Suppressor macrophage treated with lipopolysaccharide for 1 hour (primary cell): ENCODE data around the gene ZDHHC17.
A peak's percentile ranks its signal among the peaks of the same experiment; 100 is the strongest.

ENCODE experiments used
- DNase-seq, 3 donors: peaks; one replicate each; pipeline ENCODE4 v3.0.0-alpha.2; 2020 to 2022

Gene ZDHHC17

GRCh38 chr12:76878899-76879709, 115.2 kb downstream of the ZDHHC17 start, which contains the start of gene CSRP2:
TSS of gene CSRP2 (minus strand) at chr12:76879019. CDS start at chr12:76866260, 12,759 bp downstream.
- DNase-seq: peak; percentile 84 to 93 (median 92)

- no peak for DNase-seq
These were observed 116.0 kb downstream of the ZDHHC17 start for GRCh38 chr12:76879710-76880518.

GRCh38 chr12:76880519-76881023, 116.7 kb downstream of the ZDHHC17 start:
- no peak for DNase-seq

- DNase-seq: no peak
These were observed 117.2 kb downstream of the ZDHHC17 start for GRCh38 chr12:76881142-76881541.

- DNase-seq: no peak
These were observed 118.5 kb downstream of the ZDHHC17 start for GRCh38 chr12:76882367-76882766.

GRCh38 chr12:76883151-76883550, 119.2 kb downstream of the ZDHHC17 start:
- no peak for DNase-seq

- DNase-seq: no peak
These were observed 119.9 kb downstream of the ZDHHC17 start for GRCh38 chr12:76883811-76884210.

GRCh38 chr12:76888775-76889174, 124.9 kb downstream of the ZDHHC17 start:
- DNase-seq: no peak

GRCh38 chr12:76890151-76891143, 126.5 kb downstream of the ZDHHC17 start:
- no peak for DNase-seq

- no peak for DNase-seq
These were observed 127.7 kb downstream of the ZDHHC17 start for GRCh38 chr12:76891609-76892008.

GRCh38 chr12:76895796-76896195, 131.9 kb downstream of the ZDHHC17 start:
- no peak for DNase-seq

- DNase-seq: no peak
These were observed 132.4 kb downstream of the ZDHHC17 start for GRCh38 chr12:76896274-76896673.

- DNase-seq: no peak
These were observed 134.5 kb downstream of the ZDHHC17 start for GRCh38 chr12:76898442-76898841.

GRCh38 chr12:76899522-76899921, 135.6 kb downstream of the ZDHHC17 start:
- no peak for DNase-seq

GRCh38 chr12:76901628-76902380, 137.9 kb downstream of the ZDHHC17 start:
- DNase-seq: peak; percentile 24 to 48 (median 29)
